Muscle of arm (tissue), 12 donors: ENCODE results near the gene SRPRB. TPM values are rescaled to one million over a fixed set of nuclear protein-coding genes. Genes with fewer than 3 reads are reported as not detected.

ENCODE experiments used
- DNase-seq: peaks from one replicate; pipeline ENCODE4 v3.0.0-alpha.2; 2013
- polyA plus RNA-seq, 12 donors: library from polyadenylated mRNA; unstranded; fragments of 120-200 nt; gene quantifications; one replicate each; pipeline ENCODE4 v1.2.1, GENCODE V29; 2013; ENCODE audit not compliant: insufficient read length in 12 of 12

Gene SRPRB
- polyA plus RNA-seq, 12 donors: 17.9 to 47.2 (median 34.1) TPM; not detected in 1

- no peak for DNase-seq
These were observed 35.2 kb downstream of the SRPRB start for GRCh38 chr3:133840767-133841166.

GRCh38 chr3:133841196-133841595, 35.6 kb downstream of the SRPRB start:
- DNase-seq: no peak

- DNase-seq: no peak
These were observed 36.5 kb downstream of the SRPRB start for GRCh38 chr3:133842158-133842557.

- DNase-seq: no peak
These were observed 38.0 kb downstream of the SRPRB start for GRCh38 chr3:133843634-133844033.

GRCh38 chr3:133845127-133845526, 39.5 kb downstream of the SRPRB start:
- no peak for DNase-seq

GRCh38 chr3:133849346-133849745, 43.7 kb downstream of the SRPRB start:
- DNase-seq: no peak

GRCh38 chr3:133850034-133850433, 44.4 kb downstream of the SRPRB start:
- DNase-seq: no peak

- no peak for DNase-seq
These were observed 45.8 kb downstream of the SRPRB start for GRCh38 chr3:133851266-133851906.

GRCh38 chr3:133851931-133852330, 46.3 kb downstream of the SRPRB start:
- DNase-seq: no peak

- no peak for DNase-seq
These were observed 47.7 kb downstream of the SRPRB start for GRCh38 chr3:133853063-133853924.

GRCh38 chr3:133853925-133854227, 48.3 kb downstream of the SRPRB start:
- no peak for DNase-seq

- no peak for DNase-seq
These were observed 48.8 kb downstream of the SRPRB start for GRCh38 chr3:133854264-133855001.

- no peak for DNase-seq
These were observed 49.4 kb downstream of the SRPRB start for GRCh38 chr3:133855002-133855370.

- DNase-seq: no peak
These were observed 50.2 kb downstream of the SRPRB start for GRCh38 chr3:133855772-133856171.

- DNase-seq: no peak
These were observed 50.7 kb downstream of the SRPRB start for GRCh38 chr3:133856316-133856715.

- DNase-seq: no peak
These were observed 52.2 kb downstream of the SRPRB start for GRCh38 chr3:133857767-133858166.

GRCh38 chr3:133859381-133860234, 54.0 kb downstream of the SRPRB start:
- DNase-seq: no peak

- DNase-seq: no peak
These were observed 54.9 kb downstream of the SRPRB start for GRCh38 chr3:133860519-133860918.

- DNase-seq: no peak
These were observed 56.5 kb downstream of the SRPRB start for GRCh38 chr3:133862161-133862560.

GRCh38 chr3:133863911-133864310, 58.3 kb downstream of the SRPRB start:
- DNase-seq: no peak

GRCh38 chr3:133864616-133865015, 59.0 kb downstream of the SRPRB start:
- DNase-seq: no peak
